ENCODE measurements around the gene CHN2.

GRCh38 chr7:29346231-29346978, 151.8 kb downstream of the CHN2 start:
- TF ChIP-seq SIN3A (IDR thresholded peaks at IDR 0.05; ENCODE audit: borderline replicate concordance, insufficient read depth, low read length) (no peak), POLR2AphosphoS5 (IDR thresholded peaks at IDR 0.05; ENCODE audit: low read depth, low read length) (no peak)

All from PFSK-1 (cell line).